GM21367 (cell line): Measurements from ENCODE around the gene DLX2.

Experiments
- ATAC-seq: cut with Tn5 transposase; IDR thresholded peaks from one replicate; pipeline ENCODE4 v1.9.1; 2021; ENCODE audit not compliant: unreplicated experiment

Gene DLX2

DNA sequence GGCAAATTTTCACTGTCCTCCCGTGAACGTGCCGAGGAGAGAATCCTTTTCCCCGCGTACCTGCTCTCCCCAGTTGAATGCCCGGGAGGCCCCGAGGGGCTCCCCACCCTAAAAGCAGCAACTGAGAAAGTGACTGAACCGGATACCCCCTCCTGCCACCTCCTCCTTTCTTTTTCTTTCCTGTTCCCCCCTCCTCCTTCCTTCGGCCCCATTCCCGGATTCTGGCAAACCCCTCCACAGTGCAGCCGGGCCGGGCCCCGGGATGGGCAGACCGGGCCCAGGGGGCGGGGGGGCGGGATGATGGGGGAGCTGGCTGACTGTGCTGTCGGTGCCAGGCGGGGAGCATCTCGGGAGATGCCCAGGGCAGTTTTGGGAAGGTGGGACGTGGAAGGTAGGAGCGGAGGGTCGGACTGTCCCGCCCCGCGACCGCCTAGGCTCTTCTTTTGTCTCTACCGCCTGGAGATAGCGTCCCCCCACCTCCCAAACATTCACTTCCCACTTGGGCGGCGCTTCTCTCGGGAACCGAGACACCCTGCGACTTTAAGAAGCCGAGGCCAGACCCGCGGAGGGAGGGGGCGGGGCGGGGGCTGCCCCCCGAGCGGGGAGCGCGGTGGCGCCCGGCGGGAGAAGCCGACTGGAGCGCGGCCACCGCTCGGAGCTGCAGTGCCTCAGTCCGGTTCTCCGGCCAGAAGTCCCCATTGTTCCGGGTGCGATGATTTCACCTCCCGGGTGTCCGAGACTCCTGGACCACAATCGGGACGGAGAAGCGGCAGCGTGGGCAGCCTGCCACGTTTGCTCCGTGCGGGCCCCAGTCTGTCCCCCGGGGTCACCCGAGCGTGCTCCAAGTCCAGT is 8.2 kb downstream of the DLX2 start:
- ATAC-seq = no peak

DNA sequence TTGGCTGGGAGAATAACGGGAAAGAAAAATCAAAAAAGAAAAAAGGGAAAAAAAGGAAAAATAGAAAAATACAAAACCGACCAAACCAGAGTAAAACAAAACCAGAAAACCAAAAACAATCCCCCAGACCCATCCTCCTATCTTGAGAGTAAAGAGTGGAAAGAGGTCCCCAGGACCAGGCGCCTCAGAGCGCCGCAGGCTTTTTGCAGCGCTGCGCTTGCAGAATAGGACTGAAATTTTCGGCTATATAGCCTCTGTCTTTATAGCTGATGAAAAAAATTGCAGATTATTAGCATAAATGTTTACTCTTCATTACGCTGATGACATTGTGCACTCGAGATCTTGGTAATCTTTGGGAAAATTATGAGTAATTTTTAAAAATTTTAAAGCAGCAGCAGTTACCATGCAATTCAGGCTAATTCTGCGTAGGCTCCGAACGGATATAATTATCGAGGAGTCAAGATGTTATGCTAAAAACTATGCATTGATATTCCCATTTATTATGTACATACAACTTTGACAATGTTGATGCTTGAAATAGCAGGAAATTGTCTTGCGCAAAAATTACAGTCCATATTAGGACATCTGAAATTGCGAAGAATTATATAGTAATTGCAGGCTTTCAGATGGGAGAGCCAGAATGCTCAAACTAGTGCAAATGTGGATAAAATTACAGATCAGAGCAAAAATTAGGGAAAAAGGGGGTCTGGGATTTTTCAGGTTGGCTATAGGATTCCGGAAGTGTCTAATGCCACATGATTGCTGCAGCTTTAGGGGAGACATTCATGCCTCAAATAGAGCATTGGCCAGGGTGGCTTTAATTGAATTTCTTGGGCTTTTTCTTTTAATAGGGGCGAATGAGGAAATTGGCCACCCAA is 9.0 kb downstream of the DLX2 start:
- ATAC-seq = no peak

DNA sequence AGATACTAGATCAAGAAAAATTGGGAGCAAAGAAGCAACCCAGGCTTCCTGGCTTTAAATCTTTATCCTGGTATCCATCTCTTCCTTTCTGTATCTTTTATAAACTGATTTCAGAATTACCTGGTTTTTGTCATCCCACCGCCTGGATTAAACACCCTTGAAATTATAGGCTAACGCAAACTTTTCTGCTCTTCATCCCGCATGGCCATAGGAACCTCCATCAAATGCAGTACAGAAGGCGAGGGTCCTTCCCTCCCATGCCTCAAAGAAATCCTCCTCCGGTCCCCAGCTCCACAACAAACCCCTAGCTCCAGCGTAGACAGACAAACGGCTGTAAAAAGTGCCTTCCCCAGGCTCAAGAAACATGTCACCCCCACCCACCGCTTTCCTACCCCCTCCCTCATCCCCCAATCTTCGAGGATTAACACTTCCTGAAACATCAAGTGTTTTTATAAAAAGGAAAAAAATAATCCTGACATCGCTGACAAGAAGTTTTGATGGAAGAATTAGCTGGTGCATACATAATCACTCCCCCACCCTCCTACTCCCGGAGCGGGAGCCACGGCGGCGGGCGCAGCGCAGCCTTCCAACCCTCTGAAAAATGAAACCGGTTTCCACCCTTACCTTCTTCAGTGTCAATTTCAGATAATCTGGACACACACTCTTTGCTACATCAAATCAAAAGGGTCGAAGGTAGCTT is 9.8 kb downstream of the DLX2 start:
- ATAC-seq = no peak

DNA sequence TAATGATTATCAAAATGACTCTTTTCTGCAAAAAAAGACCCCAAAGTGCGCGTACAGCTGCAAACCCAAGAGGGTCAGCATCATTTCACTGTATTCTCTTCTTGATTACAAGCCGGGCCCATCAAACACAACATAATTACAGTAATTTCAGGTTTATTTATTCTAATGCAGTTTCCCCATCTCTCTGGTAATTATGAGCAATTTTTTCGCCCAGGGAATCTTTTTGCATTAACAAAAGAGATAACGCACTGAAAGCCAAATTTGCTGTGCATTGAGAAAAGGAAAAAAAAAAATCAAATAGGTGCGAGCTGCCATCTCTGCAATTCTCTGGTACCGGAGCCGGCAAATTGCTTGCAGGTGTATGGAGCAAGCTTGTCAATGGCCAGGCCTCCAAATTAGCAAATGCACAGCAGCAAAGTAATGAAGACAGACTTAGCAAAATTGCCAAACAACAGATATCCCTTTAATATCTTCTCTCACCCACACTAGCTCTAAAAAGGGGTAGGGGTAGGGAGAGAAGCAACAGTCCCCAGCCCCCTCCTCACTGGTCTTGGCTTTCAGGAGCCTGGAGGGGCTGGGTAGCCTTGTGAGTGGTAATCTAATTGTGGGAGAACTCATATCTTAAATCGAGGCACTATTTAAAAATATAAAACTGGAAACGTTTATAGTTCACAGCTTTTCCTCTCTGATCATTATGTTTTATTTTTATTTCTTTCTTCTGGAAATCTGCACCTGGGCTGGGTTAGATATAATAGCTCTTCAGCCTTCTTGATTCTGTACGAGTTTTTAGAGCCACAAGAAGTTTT is 10.7 kb downstream of the DLX2 start:
- no peak for ATAC-seq

DNA sequence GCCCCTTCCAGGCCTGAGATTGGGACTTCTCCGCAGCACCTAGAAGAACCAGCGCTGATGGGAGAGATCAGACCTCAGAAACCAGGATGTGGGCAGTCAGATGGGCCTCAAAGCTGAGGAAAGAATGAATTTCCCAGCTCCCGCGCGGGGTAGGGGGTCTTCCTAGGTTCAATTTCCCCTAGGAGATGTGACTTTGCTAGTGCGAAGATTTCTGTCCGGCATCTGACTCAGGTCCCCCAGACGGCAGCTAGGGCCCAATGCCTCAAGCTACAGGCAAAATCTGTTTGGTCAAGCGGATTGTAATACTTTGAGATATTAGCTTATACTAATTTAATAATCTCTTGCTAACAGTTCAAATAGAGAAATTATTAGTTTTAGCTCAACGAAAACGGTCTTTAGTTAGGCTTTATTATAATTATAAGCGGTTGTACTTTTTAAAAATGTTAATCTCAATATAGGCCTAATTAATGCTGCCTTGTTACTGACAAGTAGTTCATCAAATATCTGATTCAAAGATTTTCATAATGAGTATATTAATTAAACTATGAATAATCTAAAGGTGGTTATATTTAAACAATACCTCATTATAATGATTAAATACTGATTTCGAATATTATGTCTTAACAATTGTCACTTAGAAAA is 11.6 kb downstream of the DLX2 start:
- ATAC-seq = no peak

DNA sequence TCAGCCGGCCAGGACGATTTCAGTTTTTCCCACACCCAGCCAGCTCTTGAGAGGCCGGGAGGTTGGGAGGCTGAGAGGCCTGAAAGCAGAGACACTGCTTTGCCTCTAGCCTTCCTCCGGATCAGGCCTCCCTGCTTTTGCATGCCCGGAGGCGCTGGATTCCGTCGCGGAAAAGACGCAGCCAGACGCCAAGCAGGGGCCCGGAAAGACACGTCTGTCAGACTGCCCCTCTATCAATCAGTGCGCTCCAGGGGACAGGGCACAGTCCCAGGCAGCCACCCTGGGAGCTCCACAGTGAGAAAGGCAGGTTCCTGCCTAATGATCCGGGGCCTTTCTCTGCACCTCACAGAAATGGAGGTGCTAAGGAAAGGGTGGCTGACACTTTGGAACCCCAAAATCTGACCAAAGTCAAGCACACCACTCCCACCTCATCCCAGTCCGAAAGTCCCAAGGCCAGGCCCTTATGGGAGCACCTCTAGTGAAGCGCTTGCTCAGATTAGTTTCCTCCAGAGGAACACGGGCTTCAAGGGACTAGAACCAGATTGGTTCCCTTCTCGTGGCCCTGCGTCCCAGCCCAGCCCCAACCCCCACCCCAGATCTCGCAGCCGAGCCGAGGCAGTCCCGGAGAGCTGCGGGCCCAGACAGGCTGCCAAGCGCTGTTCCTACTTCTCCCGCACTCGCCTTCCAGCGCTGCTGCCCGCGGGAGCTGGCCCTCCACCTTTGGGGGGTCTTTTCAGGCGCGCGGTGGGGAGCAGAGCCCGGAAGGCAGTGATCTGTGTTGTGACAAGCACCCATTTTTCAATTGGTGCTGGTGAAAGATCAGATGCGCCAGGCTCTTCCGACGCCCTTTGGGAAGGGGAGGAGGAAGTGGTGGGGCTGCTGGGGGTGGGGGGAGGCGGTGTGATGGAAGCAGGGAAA is 12.4 kb downstream of the DLX2 start:
- ATAC-seq = no peak

DNA sequence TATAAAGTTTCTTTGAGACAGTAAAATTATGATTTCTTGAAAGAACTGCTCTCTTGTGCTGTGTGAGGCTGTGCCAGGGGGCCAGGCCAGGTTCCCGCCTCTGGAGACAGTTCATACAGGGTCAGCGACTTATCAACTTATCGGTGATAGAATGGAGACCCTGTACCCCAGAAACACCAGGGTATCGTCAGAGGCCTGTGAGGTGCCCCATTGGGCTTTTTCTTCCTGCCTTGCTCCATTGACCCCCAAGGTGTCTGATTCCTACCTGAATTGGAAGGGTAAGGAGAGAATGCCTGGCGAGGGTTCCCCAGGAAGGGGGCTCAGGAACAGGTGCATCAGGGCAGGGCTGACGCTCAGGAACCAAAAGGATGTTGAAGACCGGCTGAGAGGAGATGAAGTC is 13.1 kb downstream of the DLX2 start:
- no peak for ATAC-seq

DNA sequence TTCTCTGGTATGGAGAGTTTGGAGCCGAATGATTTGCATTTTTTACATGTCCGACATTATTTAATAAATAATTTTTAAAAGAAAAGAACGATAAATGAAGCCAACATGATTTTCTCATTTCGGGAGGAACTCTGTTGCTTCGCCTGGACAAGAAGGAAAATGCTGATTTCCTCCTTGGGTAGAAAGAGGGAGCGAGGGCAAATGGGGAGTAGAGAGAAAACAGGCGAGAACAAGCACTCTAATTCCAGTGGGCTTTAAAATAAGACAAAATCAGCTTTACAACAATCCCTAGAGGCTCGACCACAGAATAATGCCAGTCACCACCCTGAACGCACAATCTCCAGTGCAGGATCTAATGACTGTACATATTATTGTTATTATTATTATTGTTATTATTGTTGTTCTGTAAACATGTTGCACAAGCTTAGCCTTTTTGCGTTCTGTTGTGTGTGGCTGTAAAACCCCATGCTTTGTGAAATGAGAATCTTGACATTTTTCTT is 13.6 kb downstream of the DLX2 start:
- no peak for ATAC-seq

DNA sequence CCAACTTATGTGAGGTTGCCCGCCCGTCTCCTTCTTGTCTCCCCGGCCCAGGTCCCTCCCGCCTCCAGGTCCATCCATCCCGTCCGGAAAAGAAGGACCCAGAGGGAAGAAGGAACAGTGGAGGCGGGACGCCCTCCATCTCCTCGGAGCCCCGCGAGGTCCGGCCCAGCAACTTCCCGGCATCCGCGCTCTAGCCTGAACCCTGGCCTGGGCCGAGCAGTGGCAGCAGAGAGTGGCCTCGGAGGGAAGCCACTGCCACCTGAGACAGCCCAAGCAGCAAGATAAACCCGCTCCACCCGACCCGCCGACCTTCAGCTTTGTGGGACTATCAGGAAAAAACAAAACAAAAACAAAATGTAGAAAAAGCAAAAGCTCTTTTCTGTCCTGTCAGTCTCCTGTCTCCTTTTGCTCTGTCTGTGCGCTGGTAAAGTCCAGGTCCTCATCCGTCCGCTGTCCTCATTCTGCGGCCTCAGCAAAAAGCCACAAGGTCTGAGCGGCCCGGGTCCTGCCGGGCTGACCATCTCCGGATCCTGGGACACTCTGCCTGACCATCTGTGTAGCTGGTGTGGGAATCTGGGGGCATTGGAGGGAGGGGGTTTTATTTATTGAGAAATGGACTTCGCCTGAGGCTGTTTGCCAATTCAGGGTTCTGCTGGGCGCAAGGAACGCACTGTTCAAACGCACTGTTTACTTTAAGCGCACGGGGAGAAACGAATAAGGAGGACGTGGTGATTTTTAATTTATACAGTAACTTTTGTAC is 14.3 kb downstream of the DLX2 start:
- no peak for ATAC-seq

DNA sequence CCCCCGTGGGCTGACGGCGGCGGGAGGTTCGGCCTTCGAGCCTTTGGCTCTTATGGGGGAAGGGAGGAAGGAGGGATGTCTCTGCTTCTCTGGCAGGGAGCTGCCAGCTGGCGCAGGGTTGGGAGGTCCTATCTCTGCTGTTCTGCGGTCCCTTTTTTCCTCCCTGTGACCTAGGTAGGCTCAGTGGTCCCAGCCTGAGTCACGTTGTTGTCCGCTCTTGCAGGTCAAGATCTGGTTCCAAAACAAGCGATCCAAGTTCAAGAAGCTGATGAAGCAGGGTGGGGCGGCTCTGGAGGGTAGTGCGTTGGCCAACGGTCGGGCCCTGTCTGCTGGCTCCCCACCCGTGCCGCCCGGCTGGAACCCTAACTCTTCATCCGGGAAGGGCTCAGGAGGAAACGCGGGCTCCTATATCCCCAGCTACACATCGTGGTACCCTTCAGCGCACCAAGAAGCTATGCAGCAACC is 14.9 kb downstream of the DLX2 start:
- no peak for ATAC-seq

DNA sequence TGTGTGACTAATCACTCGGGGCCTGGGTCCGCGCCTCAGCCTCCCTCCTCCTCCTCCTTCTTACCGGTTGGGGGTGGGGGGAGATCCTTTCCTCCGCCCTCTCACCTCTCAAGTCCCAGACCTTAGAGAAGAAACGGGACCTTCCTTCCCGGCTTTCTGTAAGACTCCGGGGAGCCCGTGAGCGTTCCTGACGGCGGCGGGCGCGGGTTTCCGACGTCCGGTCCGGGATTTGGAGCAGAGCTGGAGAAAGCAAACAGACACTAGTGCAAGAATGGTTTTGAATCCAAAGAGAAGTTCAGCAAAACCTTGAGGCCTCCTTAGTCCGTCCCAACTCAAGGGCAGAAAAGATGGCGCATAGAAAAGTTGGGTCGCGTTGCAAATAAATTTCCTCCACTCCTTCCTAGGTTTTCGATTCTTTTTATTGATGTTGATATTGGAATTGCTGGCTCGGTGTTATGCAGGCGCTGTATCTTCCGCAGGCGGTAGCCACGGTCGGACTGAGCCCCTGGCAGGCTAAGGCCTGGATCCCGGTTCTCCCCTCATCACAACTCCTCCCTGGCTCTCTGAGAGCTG is 15.4 kb downstream of the DLX2 start:
- ATAC-seq = no peak

DNA sequence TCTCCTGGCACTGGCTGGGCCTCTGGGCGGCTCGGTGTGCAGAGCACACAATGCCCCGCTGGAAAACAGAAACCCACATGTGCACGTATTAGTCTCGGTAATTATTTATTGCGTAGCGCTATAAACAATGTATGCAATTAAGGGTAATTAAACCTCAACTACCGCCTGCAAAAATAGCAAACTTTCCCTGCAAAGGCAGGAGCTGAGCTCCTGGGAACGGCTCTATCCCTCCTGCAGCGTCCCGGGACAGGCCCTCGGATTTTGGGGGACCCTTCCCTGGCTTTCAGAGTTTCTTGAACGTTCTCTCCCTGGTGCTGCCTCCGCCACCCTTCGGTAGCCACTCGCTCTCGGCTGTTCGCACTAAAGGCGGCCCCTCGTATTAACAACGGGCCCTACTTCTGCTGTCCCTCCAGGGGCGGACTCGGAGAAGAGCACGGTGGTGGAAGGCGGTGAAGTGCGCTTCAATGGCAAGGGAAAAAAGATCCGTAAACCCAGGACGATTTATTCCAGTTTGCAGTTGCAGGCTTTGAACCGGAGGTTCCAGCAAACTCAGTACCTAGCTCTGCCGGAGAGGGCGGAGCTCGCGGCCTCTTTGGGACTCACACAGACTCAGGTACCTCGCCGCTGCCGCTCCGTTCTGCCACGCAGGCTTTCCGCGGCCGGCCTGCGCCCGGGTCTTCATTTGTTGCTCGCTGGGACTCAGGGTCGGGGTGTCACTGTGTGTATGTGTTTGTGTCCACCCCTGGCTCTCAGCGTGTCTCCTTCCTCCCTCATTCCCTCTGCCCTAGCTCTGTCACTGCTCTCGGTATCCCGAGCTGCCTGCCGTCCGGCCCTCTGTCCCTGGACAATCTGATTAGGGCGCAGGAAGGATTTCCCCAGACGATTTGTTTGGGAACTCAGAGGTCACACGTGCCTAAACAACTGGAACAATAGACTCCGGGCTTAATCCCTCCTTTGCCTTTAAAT is 16.2 kb downstream of the DLX2 start:
- no peak for ATAC-seq

DNA sequence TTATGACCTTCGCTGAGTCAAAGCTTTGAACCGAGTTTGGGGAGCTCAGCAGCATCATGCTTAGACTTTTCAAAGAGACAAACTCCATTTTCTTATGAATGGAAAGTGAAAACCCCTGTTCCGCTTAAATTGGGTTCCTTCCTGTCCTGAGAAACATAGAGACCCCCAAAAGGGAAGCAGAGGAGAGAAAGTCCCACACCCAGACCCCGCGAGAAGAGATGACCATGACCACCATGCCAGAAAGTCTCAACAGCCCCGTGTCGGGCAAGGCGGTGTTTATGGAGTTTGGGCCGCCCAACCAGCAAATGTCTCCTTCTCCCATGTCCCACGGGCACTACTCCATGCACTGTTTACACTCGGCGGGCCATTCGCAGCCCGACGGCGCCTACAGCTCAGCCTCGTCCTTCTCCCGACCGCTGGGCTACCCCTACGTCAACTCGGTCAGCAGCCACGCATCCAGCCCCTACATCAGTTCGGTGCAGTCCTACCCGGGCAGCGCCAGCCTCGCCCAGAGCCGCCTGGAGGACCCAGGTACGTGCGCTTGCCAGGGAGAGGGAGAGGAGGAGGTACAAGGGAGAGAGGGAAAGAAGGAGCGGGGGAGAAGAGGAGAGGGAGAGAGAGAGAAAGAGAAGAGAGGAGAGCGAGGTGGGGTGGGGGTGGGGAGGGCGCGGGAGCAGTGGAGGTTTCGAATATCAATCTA is 17.1 kb downstream of the DLX2 start, which contains the start of gene DLX1:
Gene DLX1, plus strand, starts transcription at position 48 of the 700 bp plus-strand sequence. Its CDS starts 171 bp downstream, at position 219.
- ATAC-seq = peak; percentile 7

DNA sequence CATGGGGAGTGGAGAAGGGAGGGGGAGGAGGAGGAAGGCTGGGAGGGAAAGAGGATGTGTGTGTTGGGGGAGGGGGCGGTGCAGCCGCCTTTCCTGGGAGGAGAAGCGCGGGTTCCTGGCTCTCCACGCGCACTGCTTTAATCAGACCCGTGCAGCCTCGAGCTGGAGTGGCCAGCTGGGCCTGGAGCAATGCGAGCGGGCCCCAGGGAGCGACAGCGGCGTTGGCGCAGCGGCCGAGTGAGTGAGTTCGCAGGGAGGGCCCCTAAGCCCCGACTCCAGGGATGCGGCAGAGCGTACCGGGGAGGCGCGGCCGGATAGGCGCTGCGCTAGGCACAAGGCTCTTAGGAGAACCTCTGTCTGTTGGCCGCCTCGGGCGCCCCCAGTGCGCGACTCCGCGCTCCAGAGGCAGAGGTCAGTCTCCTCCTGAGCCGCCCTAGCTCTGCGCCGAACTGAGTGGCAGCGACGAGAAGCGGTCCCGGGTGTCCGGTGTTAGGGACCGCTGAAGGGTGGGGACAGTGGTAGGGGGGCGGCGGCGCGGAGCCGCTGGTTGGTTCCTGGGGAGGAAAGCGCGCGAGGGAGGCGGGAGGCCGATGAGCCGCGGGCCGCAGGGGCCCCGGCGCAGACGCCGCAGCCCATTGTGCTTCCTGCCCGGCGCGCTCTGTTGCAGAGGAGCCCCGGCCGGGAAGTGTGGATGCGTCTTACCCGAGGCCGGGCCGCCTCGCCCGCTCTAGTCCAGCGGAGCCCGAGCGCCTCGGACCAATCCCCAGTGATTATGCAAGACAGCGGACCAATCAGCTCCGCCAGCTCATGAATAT is 17.8 kb downstream of the DLX2 start:
- peak; percentile 84 for ATAC-seq

DNA sequence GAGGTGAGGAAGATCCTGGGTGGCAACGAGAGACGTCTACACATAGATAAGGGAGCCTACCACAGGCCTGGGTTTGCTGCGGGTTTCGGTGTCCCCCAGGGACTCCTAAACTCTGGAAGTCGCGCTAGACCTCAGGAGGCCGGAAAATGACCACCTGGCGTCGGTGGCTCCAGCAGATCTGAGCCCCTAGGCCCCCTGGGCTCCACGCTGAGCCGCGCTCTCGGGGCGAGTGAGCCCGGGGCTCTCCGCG is 18.4 kb downstream of the DLX2 start:
- no peak for ATAC-seq
